Activated T-cell treated with anti-CD3 and anti-CD28 coated beads for 24 hours (primary cell): ENCODE measurements around the gene SLC7A10.
"Not testable (repeated sequence)": the region's sequence is repeated elsewhere in the genome, so short reads cannot be mapped to it uniquely, and the experiment has no call there.

Experiments used
- DNase-seq: peaks from one replicate; pipeline ENCODE4 v3.0.0-alpha.2; 2020; ENCODE audit warnings: low read depth

The SLC7A10 gene

DNA sequence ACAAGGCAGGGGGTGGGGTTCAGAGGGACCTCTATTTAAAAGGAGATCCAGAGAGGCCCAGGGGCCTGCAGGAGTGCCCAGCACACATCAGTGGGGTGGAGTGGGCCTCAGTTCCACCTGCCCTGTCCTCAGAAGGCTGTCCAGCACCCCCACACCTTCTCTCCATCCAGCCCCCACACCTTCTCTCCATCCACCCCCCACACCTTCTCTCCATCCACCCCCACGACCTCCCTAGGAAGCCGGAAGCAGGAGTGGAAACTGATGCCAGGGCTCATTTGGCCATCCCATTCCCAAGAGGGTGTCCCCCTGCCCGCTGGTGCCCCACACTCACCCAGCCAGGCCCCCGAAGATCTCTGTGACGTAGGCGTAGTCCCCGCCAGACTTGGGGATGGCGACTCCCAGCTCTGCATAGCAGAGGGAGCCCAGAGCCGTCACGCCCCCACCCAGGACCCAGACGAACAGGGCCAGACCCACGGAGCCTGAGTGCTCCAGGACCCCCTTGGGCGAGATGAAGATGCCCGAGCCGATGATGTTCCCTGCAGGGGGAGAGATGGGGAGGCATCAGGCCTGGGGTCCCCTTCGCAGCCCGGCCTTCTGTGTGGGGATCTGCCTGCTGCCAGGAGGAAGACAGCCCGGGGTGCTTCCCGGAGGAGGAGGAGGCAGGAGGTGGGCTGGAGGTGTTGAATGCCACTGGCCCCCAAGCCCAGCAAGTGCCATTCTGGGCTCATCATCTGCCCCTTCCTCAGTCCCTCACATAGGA lies 10.0 kb downstream of the SLC7A10 start:
- DNase-seq = no peak

DNA sequence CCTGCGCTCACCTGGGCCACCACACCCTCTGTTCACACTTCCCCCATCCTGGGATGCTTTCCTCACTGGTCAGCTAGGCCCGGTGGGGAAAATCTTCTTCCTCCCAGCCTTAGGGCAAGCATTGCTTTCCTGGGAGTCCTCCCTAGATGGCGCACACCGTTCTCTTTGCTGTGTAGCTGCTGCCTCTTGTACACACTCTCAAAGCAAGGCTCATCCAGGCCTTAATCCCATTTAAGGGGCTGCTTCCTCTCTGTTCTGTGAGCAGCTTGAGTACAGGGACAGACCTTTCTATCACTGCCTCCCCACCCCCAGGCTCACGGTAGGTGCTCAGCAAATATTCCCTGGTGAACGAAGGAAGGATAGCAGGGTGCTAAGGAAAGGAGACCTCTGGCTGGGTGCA lies 11.1 kb downstream of the SLC7A10 start:
- no peak for DNase-seq

DNA sequence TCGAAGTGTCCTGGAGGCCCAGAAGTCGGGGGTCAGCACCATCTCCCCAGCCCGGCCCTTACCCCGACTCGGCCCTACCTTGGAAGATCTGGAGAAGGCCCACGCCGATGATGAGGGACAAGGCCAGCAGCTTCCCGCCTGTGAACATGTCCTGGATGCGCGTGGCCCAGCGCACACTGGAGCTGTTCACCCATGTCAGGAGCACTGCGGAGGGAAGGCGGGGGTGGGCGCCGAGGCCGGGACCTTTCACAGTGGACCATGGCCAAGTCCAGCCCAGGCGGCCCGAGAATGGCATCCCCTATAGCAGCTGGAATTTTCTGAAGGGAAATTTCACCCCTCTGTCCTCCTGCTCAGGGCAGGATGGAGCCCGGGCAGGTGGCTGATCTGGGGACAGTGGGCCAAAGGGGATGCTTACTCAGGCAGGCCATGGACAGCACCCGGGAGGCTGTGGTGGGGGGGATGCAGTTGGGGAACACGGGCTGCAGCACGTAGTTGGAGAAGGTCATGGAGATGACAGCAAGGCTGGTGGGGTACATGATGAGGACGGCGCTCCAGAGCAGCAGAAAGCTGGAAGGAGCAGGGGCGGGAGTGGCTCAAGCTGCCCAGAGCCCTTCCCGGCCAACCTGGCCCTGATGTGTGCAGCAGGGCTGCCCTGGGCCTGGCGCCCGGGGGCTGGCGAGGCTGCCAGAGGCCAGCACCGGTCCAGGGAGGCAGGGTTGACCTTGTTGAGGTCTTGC lies 13.0 kb downstream of the SLC7A10 start:
- DNase-seq = no peak

DNA sequence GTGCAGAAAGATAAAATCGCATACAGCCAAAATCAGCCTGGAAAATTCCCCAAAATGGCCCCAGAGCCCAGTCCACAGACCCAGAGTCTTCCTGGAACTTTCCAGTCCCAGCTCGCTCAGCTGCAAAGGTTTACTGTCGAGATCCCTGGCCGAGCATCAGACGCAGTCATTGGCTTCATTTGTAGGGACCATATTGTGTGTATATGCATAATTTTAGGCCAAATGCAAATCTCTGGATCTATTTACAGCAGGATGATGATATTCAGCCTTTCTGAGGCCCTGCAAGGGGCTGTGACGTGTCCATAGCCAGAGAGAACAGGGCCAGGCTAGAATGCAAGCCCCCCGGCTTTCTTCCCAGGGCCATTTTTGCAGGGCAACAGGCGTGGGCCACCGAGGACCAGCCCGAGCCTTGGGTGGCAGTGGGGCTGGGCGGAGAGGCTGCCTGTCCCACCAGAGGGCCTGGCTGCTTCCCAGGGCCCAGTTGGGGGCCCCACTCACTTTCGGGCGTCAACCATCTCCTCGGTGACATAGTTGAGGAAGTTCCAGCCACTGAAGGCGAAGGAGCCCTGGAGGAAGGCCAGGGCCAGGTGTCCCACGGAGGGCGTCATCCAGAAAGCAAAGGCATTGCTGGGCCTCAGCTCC lies 13.7 kb downstream of the SLC7A10 start:
- no peak for DNase-seq

DNA sequence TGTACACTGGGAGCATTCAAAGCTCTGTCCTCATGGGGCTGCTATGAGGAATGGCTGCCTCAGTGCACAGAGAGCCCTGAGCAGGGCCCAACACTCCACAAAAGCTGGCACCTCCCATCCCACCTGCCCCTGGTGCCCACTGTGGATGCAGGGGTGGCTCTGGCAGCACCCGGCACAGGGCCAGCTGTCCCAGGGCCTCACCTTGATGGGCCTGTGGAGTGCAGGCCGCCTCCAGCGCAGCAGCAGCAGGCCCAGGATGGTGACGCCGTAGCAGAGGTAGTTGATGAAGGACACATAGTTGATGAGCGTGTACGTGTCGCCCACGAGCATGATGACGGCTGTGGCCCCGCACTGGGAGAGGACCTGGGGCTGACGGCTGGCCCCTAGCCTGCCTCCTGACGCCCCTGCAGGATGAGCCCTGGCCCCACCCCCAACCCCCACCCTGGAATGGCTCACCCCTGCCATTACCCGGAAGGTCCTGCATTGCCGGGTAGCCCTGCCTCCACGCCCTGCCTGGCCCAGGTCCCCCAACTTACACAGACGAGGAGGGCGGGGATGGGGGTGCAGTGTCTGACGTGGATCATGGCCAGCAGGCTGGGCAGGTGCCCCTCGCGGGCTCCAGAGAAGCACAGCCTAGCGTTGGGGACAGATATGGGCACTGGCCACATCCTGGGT lies 15.2 kb downstream of the SLC7A10 start:
- no peak for DNase-seq

DNA sequence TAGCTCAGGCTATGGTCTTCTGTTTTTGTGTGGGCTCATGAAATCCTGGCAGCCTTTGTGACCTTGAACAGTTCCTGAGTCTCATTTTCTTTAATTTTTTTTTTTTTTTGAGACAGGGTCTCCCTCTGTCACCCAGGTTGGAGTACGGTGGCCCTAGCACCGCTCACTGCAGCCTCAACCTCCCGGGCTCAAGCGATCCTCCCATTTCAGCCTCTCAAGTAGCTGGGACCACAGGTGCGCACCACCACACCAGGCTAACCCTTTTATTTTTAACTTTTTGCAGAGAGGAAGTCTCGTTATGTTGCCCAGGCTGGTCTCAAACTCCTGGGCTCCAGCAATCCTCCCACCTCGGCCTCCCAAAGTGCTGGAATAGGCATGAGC lies 15.8 kb downstream of the SLC7A10 start:
- DNase-seq = not testable (repeated sequence)

DNA sequence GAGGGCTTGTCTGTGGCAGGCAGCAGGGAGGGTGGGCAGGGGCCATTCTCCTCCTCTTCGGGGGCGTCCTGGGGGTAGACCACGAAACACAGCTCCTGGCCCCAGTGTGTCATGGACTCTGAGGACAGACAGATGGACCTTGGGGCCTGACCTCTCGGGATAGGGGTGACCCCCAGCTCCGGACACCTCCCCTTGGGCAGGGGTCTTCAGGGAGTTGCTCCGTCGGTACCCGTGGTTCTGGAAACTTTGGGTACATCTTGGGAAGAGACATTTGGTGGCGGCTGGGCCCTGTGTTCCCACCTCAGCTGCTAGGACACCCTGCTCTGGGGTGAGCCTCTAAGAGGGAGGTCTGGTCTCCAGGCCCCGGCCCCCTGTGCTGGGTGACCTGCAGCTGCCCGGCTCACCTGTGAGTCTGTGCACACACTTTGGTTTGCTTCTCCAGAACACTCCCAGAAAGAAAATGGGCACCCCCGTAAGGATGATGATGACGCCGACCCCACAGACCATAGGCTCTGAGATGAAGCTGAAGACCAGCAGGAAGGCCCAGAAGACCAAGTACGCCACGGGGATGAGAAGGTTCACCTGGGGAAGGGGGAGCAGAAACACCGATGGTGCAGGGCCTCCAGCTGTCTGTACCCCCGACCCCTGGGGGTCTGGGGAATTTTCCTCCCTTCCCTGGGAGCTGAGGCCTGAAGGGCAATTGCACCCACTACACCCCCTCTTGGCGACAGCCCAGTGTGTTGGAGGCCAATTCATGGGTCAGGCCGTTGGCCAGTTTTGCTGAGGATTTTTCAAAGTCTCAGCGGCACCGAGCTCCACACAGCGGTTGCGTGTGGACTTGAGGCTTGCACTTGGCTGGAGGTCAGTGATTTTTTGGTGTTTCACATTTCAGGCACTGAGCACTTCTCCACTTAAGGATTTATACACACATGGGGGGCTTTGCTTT lies 16.5 kb downstream of the SLC7A10 start:
- no peak for DNase-seq

DNA sequence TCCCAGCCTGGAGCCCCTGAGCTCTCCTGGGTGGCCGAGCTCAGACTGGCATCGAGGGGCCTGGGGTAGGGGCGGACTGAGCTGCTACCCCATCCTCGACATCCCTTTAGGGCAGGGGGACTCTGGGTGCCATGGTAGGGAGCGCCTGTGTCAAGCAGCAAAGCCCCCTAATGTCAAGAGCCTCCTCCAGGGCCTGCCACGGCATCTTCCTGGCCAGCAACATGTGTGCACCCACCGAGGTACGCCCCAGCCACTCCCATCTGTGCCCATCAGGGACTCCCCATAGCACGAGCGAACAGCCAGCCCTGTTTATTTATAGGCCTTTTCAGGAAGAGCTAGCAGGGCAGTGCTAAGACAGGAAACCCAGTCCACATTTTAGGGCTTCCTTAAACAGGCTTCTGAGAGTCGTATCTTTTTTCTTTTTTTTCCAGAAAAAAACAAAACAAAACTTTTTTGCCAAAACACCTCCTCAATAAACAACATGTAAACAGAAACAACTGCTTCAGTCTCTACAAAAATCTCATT lies 17.2 kb downstream of the SLC7A10 start:
- no peak for DNase-seq

DNA sequence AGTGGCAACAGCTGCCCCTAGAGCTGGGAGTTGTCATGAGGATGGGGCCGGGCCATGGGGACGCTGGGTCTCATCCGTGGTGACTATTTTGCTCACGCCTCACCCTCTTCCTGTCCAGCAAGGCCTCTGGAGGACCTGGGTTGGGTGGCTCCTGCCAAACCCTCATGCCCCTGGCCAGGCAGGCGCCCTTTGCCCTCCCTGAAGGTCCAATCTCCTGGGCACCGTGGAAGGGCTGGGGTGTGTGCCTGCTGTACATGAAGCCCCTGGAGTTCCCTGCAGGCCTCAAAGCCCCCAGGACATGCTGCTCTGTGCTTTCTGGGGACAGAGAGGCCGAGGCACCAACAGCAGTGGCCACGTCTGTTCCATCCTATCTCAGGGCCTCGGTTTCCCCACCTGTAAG lies 17.7 kb downstream of the SLC7A10 start:
- no peak for DNase-seq

DNA sequence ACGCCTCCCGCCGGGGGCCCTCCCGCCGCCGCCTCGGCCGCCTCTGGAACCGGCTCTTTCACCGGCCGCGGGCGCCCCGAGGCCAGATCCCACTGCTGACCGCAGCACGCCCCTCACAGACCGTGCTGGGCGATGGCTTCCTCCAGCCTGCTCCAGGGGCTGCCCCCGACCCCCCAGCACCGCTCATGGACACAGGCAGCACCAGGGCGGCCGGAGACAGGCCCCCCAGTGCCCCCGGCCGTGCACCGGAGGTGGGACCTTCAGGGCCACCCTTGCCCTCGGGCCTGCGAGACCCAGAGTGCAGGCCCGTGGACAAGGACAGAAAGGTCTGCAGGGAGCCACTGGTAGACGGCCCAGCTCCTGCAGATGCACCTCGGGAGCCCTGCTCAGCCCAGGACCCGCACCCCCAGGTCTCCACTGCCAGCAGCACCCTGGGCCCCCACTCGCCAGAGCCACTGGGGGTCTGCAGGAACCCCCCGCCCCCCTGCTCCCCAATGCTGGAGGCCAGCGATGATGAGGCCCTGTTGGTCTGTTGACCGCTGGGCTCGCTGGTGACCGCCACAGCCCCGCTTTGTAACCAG lies 18.5 kb downstream of the SLC7A10 start:
- no peak for DNase-seq

DNA sequence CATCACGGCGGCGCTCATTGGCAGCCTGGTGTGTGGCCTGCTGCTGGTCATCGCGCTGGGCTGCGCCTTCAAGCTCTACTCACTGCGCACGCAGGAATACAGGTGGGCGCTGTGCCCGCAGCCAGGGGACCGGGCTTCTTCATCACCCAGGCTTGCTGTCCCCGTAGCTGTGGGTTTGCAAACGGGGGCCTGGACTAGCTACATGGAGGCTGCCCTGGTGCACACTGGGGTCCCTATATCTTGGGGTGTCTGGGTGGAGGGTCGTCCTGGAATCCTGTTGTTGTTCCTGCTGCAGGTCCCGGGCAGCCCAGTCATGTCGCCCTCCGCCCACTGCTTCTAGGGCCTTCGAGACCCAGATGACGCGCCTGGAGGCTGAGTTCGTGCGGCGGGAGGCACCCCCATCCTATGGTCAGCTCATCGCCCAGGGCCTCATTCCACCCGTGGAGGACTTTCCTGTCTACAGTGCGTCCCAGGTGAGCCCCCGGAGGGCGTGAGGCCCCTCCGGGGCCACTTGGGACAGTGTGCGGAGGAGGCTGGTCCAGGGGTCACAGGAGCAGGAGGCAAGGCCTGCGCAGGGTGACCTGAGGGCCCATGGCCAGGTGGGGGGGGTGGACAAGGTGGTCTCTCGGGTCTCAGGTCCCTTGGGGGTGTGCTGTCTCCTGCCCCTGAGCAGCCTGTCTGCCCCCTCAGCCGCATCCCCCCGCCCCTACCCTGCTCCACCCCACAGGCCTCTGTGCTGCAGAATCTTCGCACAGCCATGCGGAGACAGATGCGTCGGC lies 19.2 kb downstream of the SLC7A10 start:
- DNase-seq = no peak

DNA sequence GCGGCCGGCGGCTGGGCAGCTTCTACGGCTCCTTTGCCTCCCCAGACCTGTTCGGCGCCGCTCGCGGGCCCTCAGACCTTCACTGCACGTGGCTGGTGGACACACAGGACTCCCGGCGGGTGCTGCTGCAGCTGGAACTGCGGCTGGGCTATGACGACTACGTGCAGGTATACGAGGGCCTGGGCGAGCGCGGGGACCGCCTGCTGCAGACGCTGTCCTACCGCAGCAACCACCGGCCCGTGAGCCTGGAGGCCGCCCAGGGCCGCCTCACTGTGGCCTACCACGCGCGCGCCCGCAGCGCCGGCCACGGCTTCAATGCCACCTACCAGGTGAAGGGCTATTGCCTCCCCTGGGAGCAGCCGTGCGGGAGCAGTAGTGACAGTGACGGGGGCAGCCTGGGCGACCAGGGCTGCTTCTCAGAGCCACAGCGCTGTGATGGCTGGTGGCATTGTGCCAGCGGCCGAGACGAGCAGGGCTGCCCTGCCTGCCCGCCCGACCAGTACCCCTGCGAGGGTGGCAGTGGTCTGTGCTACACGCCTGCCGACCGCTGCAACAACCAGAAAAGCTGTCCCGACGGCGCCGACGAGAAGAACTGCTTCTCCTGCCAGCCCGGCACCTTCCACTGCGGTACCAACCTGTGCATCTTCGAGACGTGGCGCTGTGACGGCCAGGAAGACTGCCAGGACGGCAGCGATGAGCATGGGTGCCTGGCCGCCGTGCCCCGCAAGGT lies 20.0 kb downstream of the SLC7A10 start:
- no peak for DNase-seq

DNA sequence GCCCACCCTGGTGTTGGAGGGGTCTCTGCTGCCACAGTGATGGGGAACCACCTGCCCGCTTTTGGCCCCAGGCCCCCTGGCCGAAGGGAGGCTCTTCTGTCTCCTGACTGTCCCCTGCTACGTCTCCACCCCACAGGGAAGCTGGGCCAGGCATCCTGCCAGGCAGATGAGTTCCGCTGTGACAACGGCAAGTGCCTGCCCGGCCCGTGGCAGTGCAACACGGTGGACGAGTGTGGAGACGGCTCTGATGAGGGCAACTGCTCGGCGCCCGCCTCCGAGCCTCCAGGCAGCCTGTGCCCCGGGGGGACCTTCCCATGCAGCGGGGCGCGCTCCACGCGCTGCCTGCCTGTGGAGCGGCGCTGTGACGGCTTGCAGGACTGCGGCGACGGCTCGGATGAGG lies 20.5 kb downstream of the SLC7A10 start:
- DNase-seq = no peak

DNA sequence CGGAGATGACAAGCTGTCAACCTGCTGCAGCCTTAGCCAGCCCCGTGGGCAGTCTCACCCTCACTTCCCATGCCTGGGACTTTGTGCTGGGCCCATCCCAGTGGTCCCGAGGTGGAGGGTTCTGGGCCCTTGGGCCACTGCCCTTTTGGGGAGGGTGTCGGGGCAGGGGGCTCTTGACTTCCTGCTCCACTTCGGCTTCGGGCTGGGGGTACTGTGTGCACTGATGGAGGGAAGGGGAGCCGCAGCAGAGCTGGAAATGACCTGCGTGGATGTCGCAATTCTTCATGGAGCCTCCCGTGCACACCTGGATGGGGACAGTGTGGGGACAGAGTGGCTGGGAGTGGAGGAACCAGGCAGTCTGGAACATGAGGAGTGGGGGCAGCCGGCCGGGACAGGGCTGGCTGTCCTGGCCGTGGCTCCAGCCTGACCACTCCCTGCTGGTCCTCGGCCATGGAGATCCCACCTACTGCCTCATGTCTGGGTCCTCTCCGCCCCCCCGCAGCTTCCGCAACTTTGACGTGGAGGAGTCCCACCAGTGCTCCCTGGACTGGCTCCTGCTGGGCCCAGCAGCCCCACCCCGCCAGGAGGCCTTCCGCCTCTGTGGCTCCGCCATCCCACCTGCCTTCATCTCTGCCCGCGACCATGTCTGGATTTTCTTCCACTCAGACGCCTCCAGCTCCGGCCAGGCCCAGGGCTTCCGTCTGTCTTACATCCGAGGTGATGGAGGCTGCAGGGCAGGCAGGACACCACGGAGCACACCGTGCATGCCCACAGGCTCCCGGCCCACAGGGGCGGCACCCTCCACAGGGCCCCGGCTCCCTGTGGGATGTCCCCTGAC lies 21.3 kb downstream of the SLC7A10 start:
- no peak for DNase-seq

DNA sequence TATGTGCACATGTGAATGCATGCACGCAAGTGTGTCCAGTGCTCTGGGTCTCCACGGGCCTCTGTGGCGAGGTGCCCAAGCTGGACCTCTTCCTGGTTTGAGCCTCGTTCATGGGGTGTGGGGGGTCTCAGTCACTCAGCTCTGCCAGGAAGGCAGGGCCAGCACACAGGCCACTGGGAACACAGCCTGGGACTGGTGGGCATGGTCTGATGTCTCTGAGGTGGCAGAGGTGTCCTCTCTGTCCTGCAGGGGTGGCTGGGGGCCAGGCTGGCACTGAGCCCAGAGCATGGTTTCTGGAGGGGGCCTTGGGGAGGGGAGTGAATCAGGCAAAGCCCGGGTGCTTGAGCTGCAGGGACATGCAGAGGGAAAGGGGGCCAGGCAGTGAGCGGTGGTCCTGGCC lies 22.1 kb downstream of the SLC7A10 start:
- no peak for DNase-seq

DNA sequence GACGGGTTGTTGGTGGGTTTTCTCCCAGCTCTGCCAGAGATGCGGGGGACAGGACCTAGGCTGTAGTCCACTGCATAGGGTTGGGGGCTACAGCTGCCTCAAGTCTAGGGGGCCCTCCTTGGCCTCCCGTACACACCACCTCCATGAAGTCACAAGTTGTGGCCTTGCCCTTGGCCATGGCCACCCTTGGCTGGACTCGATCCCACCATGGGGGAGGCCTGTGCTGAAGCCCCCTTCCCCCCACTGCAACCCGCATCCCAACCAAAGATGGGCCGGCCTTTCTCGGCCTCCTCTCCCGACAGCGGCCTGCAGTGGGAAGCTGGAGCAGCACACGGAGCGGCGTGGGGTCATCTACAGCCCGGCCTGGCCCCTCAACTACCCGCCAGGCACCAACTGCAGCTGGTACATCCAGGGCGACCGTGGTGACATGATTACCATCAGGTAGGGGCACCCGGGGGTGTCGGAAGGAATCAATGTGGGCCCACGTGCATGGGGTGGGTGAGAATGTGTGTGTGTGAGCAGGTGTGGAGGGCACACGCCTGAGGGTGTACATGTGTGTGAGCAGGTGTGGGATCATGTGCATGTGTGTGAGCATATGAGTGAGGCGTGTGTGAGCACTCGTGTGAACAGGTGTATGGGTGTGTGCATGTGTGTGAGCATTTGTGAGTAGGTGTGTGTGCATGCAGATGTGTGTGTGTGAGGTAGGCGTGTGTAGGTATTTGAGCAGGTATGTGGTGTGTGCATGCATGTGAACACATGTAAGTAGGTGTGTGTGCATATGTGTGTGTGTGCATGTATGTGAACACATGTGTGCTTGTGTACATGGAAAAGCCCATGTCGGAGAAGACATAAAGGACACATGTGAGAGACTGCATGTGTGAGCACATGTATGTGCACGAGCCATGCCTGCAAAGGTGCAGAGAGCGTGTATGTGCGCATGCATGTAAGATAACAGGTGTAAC lies 22.8 kb downstream of the SLC7A10 start:
- no peak for DNase-seq

DNA sequence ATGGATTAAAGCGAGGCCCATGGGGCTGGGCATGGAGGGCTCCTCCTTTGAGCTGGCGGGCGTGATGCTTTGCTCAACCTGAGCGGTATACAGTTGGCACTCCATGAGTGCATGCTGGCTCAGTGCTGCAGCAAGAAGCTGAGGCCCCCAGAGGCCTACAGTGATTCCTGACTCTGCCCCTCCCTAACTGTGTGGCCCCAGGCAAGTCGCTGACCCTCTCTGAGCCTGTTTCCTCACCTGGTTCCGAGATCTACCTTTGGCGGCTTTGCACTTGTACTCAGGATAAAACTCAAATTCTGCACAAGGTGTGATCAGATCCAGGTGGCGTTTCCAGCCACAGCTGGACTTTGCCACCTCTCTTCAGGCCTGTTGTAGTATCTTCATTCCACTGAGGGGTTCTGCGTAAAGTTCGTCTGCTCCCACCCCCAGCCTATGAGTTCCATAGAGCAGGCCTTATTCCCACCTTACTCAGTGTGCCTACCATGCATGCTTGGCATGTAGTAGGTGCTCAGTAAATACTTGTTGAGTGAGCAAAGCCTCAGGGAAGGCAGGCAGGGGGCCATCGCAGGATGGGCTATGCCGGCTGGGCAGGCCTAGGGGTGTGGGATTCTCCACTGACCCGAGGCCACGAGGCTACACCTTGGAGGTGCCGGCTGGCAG lies 23.6 kb downstream of the SLC7A10 start:
- no peak for DNase-seq
